ENCODE measurements around the gene ANXA1.

The ANXA1 gene

GRCh38 chr9:73138516-73138915 is 13.1 kb upstream of the ANXA1 start:
- DNase-seq: no peak

GRCh38 chr9:73141282-73141681 is 10.4 kb upstream of the ANXA1 start:
- no peak for DNase-seq

GRCh38 chr9:73143711-73144328 is 7.8 kb upstream of the ANXA1 start:
- no peak for DNase-seq

- DNase-seq: no peak
Observed at GRCh38 chr9:73146111-73146815, 5.4 kb upstream of the ANXA1 start.

GRCh38 chr9:73148447-73148937 is 3.2 kb upstream of the ANXA1 start:
- DNase-seq: no peak

- DNase-seq: peak; percentile 66
Observed at GRCh38 chr9:73149371-73150067, 2.1 kb upstream of the ANXA1 start.

- DNase-seq: peak; percentile 47
Observed at GRCh38 chr9:73152543-73152844, 829 bp downstream of the ANXA1 start.

GRCh38 chr9:73152953-73153352 is 1.3 kb downstream of the ANXA1 start:
- DNase-seq: peak; percentile 67

GRCh38 chr9:73153793-73154227 is 2.1 kb downstream of the ANXA1 start:
- peak; percentile 51 for DNase-seq

GRCh38 chr9:73154271-73154670 is 2.6 kb downstream of the ANXA1 start:
- DNase-seq: no peak

GRCh38 chr9:73154722-73155121 is 3.1 kb downstream of the ANXA1 start:
- DNase-seq: peak; percentile 69

GRCh38 chr9:73155377-73155776 is 3.7 kb downstream of the ANXA1 start:
- DNase-seq: peak; percentile 50

- no peak for DNase-seq
Observed at GRCh38 chr9:73155968-73156864, 4.6 kb downstream of the ANXA1 start.

GRCh38 chr9:73156865-73157187 is 5.2 kb downstream of the ANXA1 start:
- DNase-seq: no peak

GRCh38 chr9:73157811-73158210 is 6.1 kb downstream of the ANXA1 start:
- no peak for DNase-seq

GRCh38 chr9:73158723-73159122 is 7.1 kb downstream of the ANXA1 start:
- no peak for DNase-seq

GRCh38 chr9:73160868-73161267 is 9.2 kb downstream of the ANXA1 start:
- no peak for DNase-seq

GRCh38 chr9:73162987-73163768 is 11.5 kb downstream of the ANXA1 start:
- peak; percentile 47 for DNase-seq

GRCh38 chr9:73165911-73166310 is 14.2 kb downstream of the ANXA1 start:
- peak; percentile 33 for DNase-seq

GRCh38 chr9:73166468-73166867 is 14.8 kb downstream of the ANXA1 start:
- DNase-seq: peak; percentile 48

GRCh38 chr9:73167614-73168013 is 15.9 kb downstream of the ANXA1 start:
- peak; percentile 47 for DNase-seq

- DNase-seq: peak; percentile 35
Observed at GRCh38 chr9:73168298-73168934, 16.8 kb downstream of the ANXA1 start.

All from CD4-positive, alpha-beta T cell treated with Interleukin-10 for 1 hour (primary cell).